ENCODE results near the gene RTRAF. TPM values are rescaled to one million over a fixed set of nuclear protein-coding genes. Genes with fewer than 3 reads are reported as not detected.

RTRAF gene
- total RNA-seq, 1 donor = 64.3 TPM

GRCh38 chr14:52031781-52032180 is 42.4 kb downstream of the RTRAF start:
- peak; percentile 67 for DNase-seq (ENCODE audit: low read depth)
- TF ChIP-seq, protein P1, sequence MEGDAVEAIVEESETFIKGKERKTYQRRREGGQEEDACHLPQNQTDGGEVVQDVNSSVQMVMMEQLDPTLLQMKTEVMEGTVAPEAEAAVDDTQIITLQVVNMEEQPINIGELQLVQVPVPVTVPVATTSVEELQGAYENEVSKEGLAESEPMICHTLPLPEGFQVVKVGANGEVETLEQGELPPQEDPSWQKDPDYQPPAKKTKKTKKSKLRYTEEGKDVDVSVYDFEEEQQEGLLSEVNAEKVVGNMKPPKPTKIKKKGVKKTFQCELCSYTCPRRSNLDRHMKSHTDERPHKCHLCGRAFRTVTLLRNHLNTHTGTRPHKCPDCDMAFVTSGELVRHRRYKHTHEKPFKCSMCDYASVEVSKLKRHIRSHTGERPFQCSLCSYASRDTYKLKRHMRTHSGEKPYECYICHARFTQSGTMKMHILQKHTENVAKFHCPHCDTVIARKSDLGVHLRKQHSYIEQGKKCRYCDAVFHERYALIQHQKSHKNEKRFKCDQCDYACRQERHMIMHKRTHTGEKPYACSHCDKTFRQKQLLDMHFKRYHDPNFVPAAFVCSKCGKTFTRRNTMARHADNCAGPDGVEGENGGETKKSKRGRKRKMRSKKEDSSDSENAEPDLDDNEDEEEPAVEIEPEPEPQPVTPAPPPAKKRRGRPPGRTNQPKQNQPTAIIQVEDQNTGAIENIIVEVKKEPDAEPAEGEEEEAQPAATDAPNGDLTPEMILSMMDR (IDR thresholded peaks at IDR 0.05; ENCODE audit: insufficient read depth, low read depth, low read length) = no peak
- no peak overlapping the region for H3K4me3 ChIP-seq (ENCODE audit: low read depth, low read length)

DNA sequence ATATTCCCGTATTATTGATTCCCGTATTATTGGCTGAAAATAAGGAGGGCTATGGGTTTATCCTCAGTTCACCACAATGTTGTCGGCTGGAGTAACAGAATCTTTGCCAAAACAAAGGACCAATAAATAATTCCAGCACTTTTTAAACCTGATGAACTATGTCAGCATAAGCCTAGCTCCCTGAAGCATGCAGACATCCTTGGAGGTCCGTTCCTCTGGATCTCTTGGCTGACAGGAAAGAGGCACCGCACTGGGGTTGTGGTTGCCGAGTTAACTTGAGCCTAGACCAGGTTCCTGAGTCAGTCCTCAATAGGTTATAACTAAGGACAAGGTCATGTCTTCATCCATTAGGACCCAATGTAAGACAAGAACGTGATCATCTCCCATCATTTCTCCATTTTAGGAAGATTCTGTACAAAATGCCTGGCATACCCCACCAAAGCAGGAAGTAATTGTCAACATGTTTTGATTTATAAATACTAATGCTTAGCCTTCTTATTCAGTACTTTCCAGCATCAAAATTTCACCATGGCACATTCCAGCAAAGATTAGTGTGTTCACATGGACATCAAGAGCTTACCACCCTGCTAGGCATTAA is 43.0 kb downstream of the RTRAF start:
- peak; percentile 56 for DNase-seq (ENCODE audit: low read depth)
- TF ChIP-seq, protein P1 (IDR thresholded peaks at IDR 0.05; ENCODE audit: insufficient read depth, low read depth, low read length) = no peak
- H3K4me3 ChIP-seq (ENCODE audit: low read depth, low read length) = no peak overlapping the region

GRCh38 chr14:52033101-52033642 is 43.8 kb downstream of the RTRAF start:
- no peak overlapping the region for H3K4me3 ChIP-seq (ENCODE audit: low read depth, low read length)
- DNase-seq (ENCODE audit: low read depth) = peak; percentile 83
- TF ChIP-seq, protein P1 (IDR thresholded peaks at IDR 0.05; ENCODE audit: insufficient read depth, low read depth, low read length) = no peak

DNA sequence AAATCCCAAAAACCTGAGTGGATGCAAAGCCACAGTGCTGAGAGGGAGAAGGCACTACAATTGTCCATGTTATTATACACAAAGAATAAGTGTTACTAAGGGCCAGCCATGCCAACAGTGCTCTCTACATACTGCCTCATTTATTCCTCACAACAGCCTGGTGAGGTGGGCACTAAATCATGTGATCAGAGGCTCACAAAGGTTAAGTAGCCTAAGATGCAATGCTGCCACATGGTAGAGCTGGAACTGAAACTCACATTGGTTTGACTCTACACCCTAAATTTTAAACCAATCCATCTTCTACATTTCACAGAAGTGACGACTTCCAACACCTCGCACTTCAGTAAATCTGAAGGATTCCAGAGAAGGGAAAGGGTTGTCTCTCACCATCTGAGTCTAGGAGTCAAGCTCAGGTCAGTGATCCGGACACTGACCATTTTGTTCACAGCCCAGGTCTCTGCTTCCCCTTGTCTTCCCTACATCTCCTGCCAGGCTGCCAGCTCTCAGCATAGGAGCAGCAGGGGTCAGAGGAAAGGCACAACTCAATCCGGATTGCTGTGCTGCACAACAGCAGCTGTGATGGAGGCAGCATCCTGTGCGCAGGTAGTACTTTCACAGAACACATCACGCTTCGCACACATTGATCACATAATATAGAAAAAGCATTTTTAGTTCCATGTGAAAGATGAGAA is 49.9 kb downstream of the RTRAF start:
- H3K4me3 ChIP-seq (ENCODE audit: low read depth, low read length) = no peak overlapping the region
- TF ChIP-seq, protein P1 (IDR thresholded peaks at IDR 0.05; ENCODE audit: insufficient read depth, low read depth, low read length) = no peak
- DNase-seq (ENCODE audit: low read depth) = no peak

DNA sequence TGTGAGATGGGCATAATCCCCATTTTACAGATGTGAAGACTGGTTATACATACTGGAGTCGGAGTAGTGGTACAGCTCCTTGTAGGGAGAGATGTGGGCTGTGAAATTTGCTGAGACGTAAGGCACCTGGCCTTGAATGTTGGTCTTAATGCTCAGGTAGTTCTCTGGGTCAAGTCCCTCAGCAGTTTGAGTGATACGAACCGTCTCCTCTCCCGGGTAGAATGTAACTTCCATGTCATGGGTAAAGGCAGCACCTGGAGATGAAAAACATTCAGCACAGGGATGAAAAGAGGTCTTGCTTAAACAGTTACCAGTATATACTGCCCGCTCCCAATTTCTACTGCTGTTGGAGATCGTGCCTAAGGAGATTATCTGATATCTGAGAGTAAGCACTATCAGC is 51.3 kb downstream of the RTRAF start:
- DNase-seq (ENCODE audit: low read depth) = no peak
- TF ChIP-seq, protein P1 (IDR thresholded peaks at IDR 0.05; ENCODE audit: insufficient read depth, low read depth, low read length) = no peak
- no peak overlapping the region for H3K4me3 ChIP-seq (ENCODE audit: low read depth, low read length)

DNA sequence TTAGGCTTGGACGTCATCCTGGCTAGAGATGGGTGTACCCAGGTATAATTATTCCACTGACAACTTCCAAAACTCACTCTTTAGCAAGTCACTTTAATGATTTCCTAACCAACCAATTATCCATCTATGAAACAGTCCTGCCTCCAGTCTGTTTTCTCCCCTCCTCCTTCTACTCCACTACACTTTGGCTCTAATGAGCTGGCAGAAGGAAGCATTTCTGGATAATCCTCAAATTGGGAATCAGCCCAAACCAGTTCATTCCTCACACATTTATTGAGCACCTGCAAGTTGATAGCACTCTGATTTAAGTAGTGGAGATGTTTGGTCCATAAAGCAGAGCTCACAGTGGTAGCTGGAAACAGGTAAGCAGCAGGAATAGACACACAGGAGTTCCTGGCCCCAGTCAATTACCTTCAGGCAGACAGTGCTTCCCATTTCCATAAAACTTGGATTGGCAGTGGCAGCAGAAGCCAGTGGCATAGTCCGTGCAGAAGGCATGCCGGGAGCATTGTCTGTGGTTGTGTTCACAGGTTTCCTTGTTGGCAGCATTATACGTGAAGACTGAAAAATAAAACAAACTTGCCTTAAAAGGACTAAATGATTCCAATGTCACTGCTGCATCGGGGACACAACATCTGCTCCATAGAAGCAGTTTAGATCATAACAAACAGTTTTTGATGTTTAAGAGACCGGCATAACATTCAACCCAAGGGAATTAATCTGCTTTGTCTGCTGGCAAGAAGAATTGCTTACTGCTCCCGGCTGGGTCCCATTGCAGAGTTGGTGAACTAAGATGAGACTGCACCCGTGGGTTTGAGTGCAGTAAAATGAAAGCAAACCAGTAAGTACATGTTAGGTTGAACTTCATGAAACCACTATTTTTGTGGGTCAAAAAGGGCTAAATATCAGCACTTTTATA is 53.3 kb downstream of the RTRAF start:
- no peak overlapping the region for H3K4me3 ChIP-seq (ENCODE audit: low read depth, low read length)
- DNase-seq (ENCODE audit: low read depth) = no peak
- TF ChIP-seq, protein P1 (IDR thresholded peaks at IDR 0.05; ENCODE audit: insufficient read depth, low read depth, low read length) = no peak

All from fibroblast of villous mesenchyme (primary cell).